ENCODE measurements around the gene MTM1. TPM values are rescaled to one million over a fixed set of nuclear protein-coding genes. Genes with fewer than 3 reads are reported as not detected.

MTM1 gene
- total and polyA plus RNA-seq, 9 of the 15 experiments (the other 6 are each of a cell fraction or from before 2014, with no cell fraction given) = 5.6 to 13.3 (median 9.5) TPM

- TF ChIP-seq, protein P1, sequence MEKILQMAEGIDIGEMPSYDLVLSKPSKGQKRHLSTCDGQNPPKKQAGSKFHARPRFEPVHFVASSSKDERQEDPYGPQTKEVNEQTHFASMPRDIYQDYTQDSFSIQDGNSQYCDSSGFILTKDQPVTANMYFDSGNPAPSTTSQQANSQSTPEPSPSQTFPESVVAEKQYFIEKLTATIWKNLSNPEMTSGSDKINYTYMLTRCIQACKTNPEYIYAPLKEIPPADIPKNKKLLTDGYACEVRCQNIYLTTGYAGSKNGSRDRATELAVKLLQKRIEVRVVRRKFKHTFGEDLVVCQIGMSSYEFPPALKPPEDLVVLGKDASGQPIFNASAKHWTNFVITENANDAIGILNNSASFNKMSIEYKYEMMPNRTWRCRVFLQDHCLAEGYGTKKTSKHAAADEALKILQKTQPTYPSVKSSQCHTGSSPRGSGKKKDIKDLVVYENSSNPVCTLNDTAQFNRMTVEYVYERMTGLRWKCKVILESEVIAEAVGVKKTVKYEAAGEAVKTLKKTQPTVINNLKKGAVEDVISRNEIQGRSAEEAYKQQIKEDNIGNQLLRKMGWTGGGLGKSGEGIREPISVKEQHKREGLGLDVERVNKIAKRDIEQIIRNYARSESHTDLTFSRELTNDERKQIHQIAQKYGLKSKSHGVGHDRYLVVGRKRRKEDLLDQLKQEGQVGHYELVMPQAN (IDR thresholded peaks at IDR 0.05; ENCODE audit: borderline replicate concordance) = 0 out of 2 replicates have a peak, but pooled peaks have one; percentile 39
- TF ChIP-seq ZNF146 (CRISPR knock-in tag; IDR thresholded peaks at IDR 0.05; ENCODE audit: unreplicated experiment) = no peak
- no peak for TF ChIP-seq PBX2 (CRISPR knock-in tag; IDR thresholded peaks at IDR 0.05; ENCODE audit: low read depth)
- no peak for TF ChIP-seq PBX2 (tag; conservative IDR thresholded peaks at IDR 0.05; ENCODE audit: low read depth)
- TF ChIP-seq BDP1 (IDR thresholded peaks at IDR 0.05; ENCODE audit: insufficient read depth, insufficient read length) = no peak
- TF ChIP-seq ZFP30 (CRISPR knock-in tag; IDR thresholded peaks at IDR 0.05; ENCODE audit: borderline replicate concordance) = no peak
- TF ChIP-seq, protein P2, sequence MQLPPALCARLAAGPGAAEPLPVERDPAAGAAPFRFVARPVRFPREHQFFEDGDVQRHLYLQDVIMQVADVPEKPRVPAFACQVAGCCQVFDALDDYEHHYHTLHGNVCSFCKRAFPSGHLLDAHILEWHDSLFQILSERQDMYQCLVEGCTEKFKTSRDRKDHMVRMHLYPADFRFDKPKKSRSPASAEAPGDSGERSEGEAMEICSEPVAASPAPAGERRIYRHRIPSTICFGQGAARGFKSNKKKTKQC (CRISPR knock-in tag; IDR thresholded peaks at IDR 0.05) = 0 out of 2 replicates have a peak, but pooled peaks have one; percentile 56
- no peak for TF ChIP-seq RREB1 (CRISPR knock-in tag; IDR thresholded peaks at IDR 0.05)
- TF ChIP-seq, protein P3, sequence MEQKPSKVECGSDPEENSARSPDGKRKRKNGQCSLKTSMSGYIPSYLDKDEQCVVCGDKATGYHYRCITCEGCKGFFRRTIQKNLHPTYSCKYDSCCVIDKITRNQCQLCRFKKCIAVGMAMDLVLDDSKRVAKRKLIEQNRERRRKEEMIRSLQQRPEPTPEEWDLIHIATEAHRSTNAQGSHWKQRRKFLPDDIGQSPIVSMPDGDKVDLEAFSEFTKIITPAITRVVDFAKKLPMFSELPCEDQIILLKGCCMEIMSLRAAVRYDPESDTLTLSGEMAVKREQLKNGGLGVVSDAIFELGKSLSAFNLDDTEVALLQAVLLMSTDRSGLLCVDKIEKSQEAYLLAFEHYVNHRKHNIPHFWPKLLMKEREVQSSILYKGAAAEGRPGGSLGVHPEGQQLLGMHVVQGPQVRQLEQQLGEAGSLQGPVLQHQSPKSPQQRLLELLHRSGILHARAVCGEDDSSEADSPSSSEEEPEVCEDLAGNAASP (IDR thresholded peaks at IDR 0.05) = no peak
- no peak for TF ChIP-seq MIER1 (IDR thresholded peaks at IDR 0.05; ENCODE audit: low read depth)
- TF ChIP-seq, protein P4, sequence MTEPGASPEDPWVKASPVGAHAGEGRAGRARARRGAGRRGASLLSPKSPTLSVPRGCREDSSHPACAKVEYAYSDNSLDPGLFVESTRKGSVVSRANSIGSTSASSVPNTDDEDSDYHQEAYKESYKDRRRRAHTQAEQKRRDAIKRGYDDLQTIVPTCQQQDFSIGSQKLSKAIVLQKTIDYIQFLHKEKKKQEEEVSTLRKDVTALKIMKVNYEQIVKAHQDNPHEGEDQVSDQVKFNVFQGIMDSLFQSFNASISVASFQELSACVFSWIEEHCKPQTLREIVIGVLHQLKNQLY (CRISPR knock-in tag; conservative IDR thresholded peaks at IDR 0.05) = no peak
Measured at GRCh38 chrX:150568320-150569154, at the start of gene MTM1 (continued).
